Loucy (cell line): Measurements from ENCODE around the gene RETREG3.
"Not testable (repeated sequence)": the region's sequence is repeated elsewhere in the genome, so short reads cannot be mapped to it uniquely, and the experiment has no call there.

ENCODE experiments used
- H2AFZ ChIP-seq: fragments of 200-600 bp; sonication (generic); 2 replicates; pipeline ENCODE4 v1.6.0; 2016; ENCODE audit warnings: antibody characterized with exemption, mild to moderate bottlenecking, low read length, moderate library complexity
- H3F3A ChIP-seq: fragments of 200-600 bp; 2 replicates; pipeline ENCODE4 v1.6.0; 2016; ENCODE audit warnings: antibody characterized with exemption, low read depth, mild to moderate bottlenecking
- H3K27me3 ChIP-seq: fragments of 200-600 bp; sonication (generic); 2 replicates; pipeline ENCODE4 v1.6.1; 2014; ENCODE audit warnings: low read length, mild to moderate bottlenecking; ENCODE audit not compliant: insufficient read depth, poor library complexity, severe bottlenecking
- H3K36me3 ChIP-seq: fragments of 200-600 bp; sonication (generic); 2 replicates; pipeline ENCODE4 v1.6.1; 2016; ENCODE audit warnings: low read length; ENCODE audit not compliant: insufficient read depth
- H3K4me1 ChIP-seq: fragments of 200-600 bp; sonication (generic); 2 replicates; pipeline ENCODE4 v1.5.1; 2014; ENCODE audit warnings: low read length, mild to moderate bottlenecking; ENCODE audit not compliant: insufficient read depth, poor library complexity, severe bottlenecking
- H3K4me2 ChIP-seq: fragments of 200-600 bp; sonication (generic); 2 replicates; pipeline ENCODE4 v1.6.0; 2014; ENCODE audit warnings: antibody characterized with exemption, low read length, low read depth, mild to moderate bottlenecking; ENCODE audit not compliant: poor library complexity, severe bottlenecking
- H3K4me3 ChIP-seq: fragments of 200-600 bp; sonication (generic); 2 replicates; pipeline ENCODE4 v1.5.1; 2014; ENCODE audit warnings: low read length, mild to moderate bottlenecking, mixed read lengths; ENCODE audit not compliant: poor library complexity, severe bottlenecking
- H3K79me2 ChIP-seq: fragments of 200-600 bp; sonication (generic); 2 replicates; pipeline ENCODE4 v1.6.1; 2014; ENCODE audit warnings: low read length; ENCODE audit not compliant: insufficient read depth
- H3K9ac ChIP-seq: fragments of 200-600 bp; sonication (generic); 2 replicates; pipeline ENCODE4 v1.6.0; 2014; ENCODE audit warnings: mild to moderate bottlenecking, low read depth, low read length, moderate library complexity; ENCODE audit not compliant: poor library complexity, severe bottlenecking
- H3K9me2 ChIP-seq: fragments of 200-600 bp; sonication (generic); replicated peaks from 2 replicates; pipeline ENCODE4 v1.6.1; 2016; ENCODE audit warnings: low read depth, low read length, mixed read lengths
- H3K9me3 ChIP-seq: fragments of 200-600 bp; sonication (generic); 2 replicates; pipeline ENCODE4 v1.6.1; 2014; ENCODE audit warnings: mild to moderate bottlenecking, antibody characterized with exemption, low read length, low read depth; ENCODE audit not compliant: insufficient read depth
- H4K20me1 ChIP-seq: fragments of 200-600 bp; sonication (generic); 2 replicates; pipeline ENCODE4 v1.6.0; 2014; ENCODE audit warnings: antibody characterized with exemption, low read length, mild to moderate bottlenecking; ENCODE audit not compliant: insufficient read depth, poor library complexity, severe bottlenecking
- CTCF ChIP-seq: fragments of 200-600 bp; sonication (generic); conservative IDR thresholded peaks from 2 replicates; pipeline ENCODE4 v1.5.1; 2014; ENCODE audit warnings: mild to moderate bottlenecking, antibody characterized with exemption, low read length
- EZH2phosphoT487 ChIP-seq: fragments of 200-600 bp; IDR thresholded peaks from 2 replicates; pipeline ENCODE4 v1.6.1; 2018; ENCODE audit warnings: antibody characterized with exemption, mild to moderate bottlenecking, moderate library complexity, borderline replicate concordance

Gene RETREG3

GRCh38 chr17:42548070-42548837 lies 60.9 kb downstream of the RETREG3 start:
- no peak overlapping the region for H3K9ac ChIP-seq
- no peak overlapping the region for H3K4me2 ChIP-seq
- no peaks in the 10 kb centered on the region for H3K9me3 ChIP-seq
- peaks cover 2% of the 10 kb centered on the region for H3K4me1 ChIP-seq
- H3F3A ChIP-seq, result no peaks in the 10 kb centered on the region
- H2AFZ ChIP-seq, result no peak overlapping the region
- no peak overlapping the region for H3K4me3 ChIP-seq
- peaks cover 5% of the 10 kb centered on the region for H4K20me1 ChIP-seq
- H3K79me2 ChIP-seq, result peaks cover 5% of the 10 kb centered on the region; the same call in 1 of the 2 replicates
- TF ChIP-seq EZH2phosphoT487 (no peak), CTCF (no peak)
- H3K36me3 ChIP-seq, result no peaks in the 10 kb centered on the region; the same call in 1 of the 2 replicates
- no peaks in the 10 kb centered on the region for H3K9me2 ChIP-seq
- H3K27me3 ChIP-seq, result no peaks in the 10 kb centered on the region

- no peaks in the 10 kb centered on the region for H3K9me2 ChIP-seq
- H3K27me3 ChIP-seq, result no peaks in the 10 kb centered on the region
- peaks cover 3% of the 10 kb centered on the region for H4K20me1 ChIP-seq
- no peaks in the 10 kb centered on the region for H3K9me3 ChIP-seq
- TF ChIP-seq EZH2phosphoT487 (no peak), CTCF (no peak)
- H3F3A ChIP-seq, result no peaks in the 10 kb centered on the region
- no peak overlapping the region for H3K4me2 ChIP-seq
- no peak overlapping the region for H3K4me3 ChIP-seq
- H3K79me2 ChIP-seq, result no peaks in the 10 kb centered on the region; the same call in 1 of the 2 replicates
- no peaks in the 10 kb centered on the region; the same call in 1 of the 2 replicates for H3K36me3 ChIP-seq
- no peaks in the 10 kb centered on the region for H3K4me1 ChIP-seq
- H2AFZ ChIP-seq, result no peak overlapping the region
- H3K9ac ChIP-seq, result no peak overlapping the region
Observed at GRCh38 chr17:42547698-42548069, 61.5 kb downstream of the RETREG3 start.

- Histone ChIP-seq H3K4me3 (no peak overlapping the region), H3K9ac (no peak overlapping the region), H3K36me3 (no peaks in the 10 kb centered on the region; the same call in 1 of the 2 replicates), H3K4me1 (no peaks in the 10 kb centered on the region), H3K9me3 (no peaks in the 10 kb centered on the region), H3K27me3 (no peaks in the 10 kb centered on the region), H3K4me2 (no peak overlapping the region), H3K79me2 (no peaks in the 10 kb centered on the region; the same call in 1 of the 2 replicates), H2AFZ (no peak overlapping the region), H3K9me2 (no peaks in the 10 kb centered on the region), H4K20me1 (peaks cover 3% of the 10 kb centered on the region), H3F3A (no peaks in the 10 kb centered on the region)
- TF ChIP-seq EZH2phosphoT487 (no peak), CTCF (no peak)
Observed at GRCh38 chr17:42547001-42547461, 62.1 kb downstream of the RETREG3 start.

- H3K36me3 ChIP-seq, H3K79me2 ChIP-seq, H4K20me1 ChIP-seq, H3K9me3 ChIP-seq, H3K4me1 ChIP-seq, H2AFZ ChIP-seq, H3K9ac ChIP-seq, H3F3A ChIP-seq, H3K27me3 ChIP-seq, H3K9me2 ChIP-seq, H3K4me2 ChIP-seq, H3K4me3 ChIP-seq: not testable (repeated sequence)
Observed at GRCh38 chr17:42545755-42546505, 63.2 kb downstream of the RETREG3 start.
